Esophagus squamous epithelium (tissue), 4 donors: ENCODE measurements around the gene GPA33.

Experiments used
- CTCF ChIP-seq, 6 experiments: fragments of 450-650 bp in 4 of 6; fragments of 200-600 bp in 2 of 6; sonication (generic) in 2 of 6; IDR thresholded peaks; one replicate each; pipeline ENCODE4 v1.5.1; 2016 to 2019; ENCODE audit warnings: antibody characterized with exemption in 6 of 6, mild to moderate bottlenecking in 4 of 6, moderate library complexity in 4 of 6
- POLR2A ChIP-seq, 4 donors: fragments of 450-650 bp; IDR thresholded peaks; one replicate each; pipeline ENCODE4 v1.6.1; 2017; ENCODE audit warnings: antibody characterized with exemption in 4 of 4, mild to moderate bottlenecking in 4 of 4, moderate library complexity in 3 of 4

DNA sequence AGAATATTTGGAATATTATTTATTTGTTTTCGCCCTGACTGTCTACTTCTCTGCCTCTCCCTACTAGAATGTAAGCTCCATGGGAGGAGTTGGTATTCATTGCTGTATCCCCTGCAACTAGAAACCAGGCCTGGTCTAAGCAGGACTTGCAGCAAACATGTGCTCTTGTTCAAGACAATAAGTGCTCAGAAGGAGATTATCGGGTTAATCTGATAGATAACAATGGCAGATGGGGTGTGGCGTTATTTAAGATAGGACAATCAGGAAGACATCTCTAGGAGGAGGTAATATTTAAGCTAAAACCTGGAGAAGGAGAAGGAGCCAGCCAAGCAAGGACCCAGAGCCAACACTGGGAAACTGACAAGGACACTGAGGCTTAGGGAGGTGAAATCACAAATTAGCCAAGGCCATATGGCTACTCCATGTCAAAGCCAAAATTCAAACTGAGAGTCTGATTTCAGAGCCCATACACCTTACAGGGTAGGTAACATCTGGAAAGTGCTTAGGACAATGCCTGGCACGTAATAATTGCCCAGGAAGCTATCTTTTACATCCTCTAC, 45.2 kb upstream of the GPA33 start:
- TF ChIP-seq CTCF (IDR thresholded peaks at IDR 0.05) (no peak), POLR2A (IDR thresholded peaks at IDR 0.05) (no peak)
